CD4-positive, alpha-beta memory T cell (primary cell): ENCODE results near the gene SYT1. TPM values are rescaled to one million over a fixed set of nuclear protein-coding genes. Genes with fewer than 3 reads are reported as not detected.

Experiments
- CTCF ChIA-PET: fragments of 350-600 bp; sonication (Branson Sonifier 250); formaldehyde crosslinking; loops from one replicate; lab custom pipeline; 2021; ENCODE audit warnings: inconsistent platforms; ENCODE audit not compliant: partially characterized antibody; lab: Charles Lee
- POLR2A ChIA-PET: fragments of 350-600 bp; sonication (Branson Sonifier 250); formaldehyde crosslinking; loops from one replicate; lab custom pipeline; 2021; ENCODE audit not compliant: partially characterized antibody; lab: Charles Lee
- DNase-seq, 5 donors: peaks; one replicate each; pipeline versions ENCODE4 v3.0.0 to v3.0.0-alpha.2; 2020 to 2022; ENCODE audit warnings: mixed read lengths in 1 of 5
- H3K27ac ChIP-seq: one replicate; pipeline ENCODE4 v1.7.0; 2013; ENCODE audit warnings: low read depth, low read length
- H3K27me3 ChIP-seq: 2 replicates; pipeline ENCODE4 v1.7.0; 2013; ENCODE audit warnings: mild to moderate bottlenecking, low read length, moderate library complexity; ENCODE audit not compliant: insufficient read depth
- H3K36me3 ChIP-seq: 2 replicates; pipeline ENCODE4 v1.7.0; 2013; ENCODE audit warnings: mild to moderate bottlenecking, low read length, moderate library complexity; ENCODE audit not compliant: insufficient read depth
- H3K4me1 ChIP-seq: 2 replicates; pipeline ENCODE4 v1.7.0; 2013; ENCODE audit warnings: mild to moderate bottlenecking, low read length, moderate library complexity; ENCODE audit not compliant: insufficient read depth
- H3K4me3 ChIP-seq, 2 donors: one replicate each; pipeline ENCODE4 v1.7.0; 2013; ENCODE audit warnings: low read length in 2 of 2, mild to moderate bottlenecking in 1 of 2
- H3K9me3 ChIP-seq, 2 donors: one replicate each; pipeline ENCODE4 v1.7.0; 2013; ENCODE audit warnings: low read length in 2 of 2, control low read depth in 1 of 2; ENCODE audit not compliant: control insufficient read depth in 1 of 2
- H3K27ac Mint-ChIP-seq, 7 donors: one replicate each; pipeline ENCODE4 v1.8.0; 2020 to 2021; ENCODE audit warnings: mixed read lengths in 7 of 7, mild to moderate bottlenecking in 6 of 7, inconsistent platforms in 3 of 7, moderate library complexity in 3 of 7
- H3K27me3 Mint-ChIP-seq, 2 donors: one replicate each; pipeline ENCODE4 v1.8.0; 2020 to 2021; ENCODE audit warnings: mixed read lengths in 2 of 2
- H3K36me3 Mint-ChIP-seq, 2 donors: one replicate each; pipeline ENCODE4 v1.8.0; 2020 to 2021; ENCODE audit warnings: mixed read lengths in 2 of 2, inconsistent platforms in 1 of 2, mild to moderate bottlenecking in 1 of 2
- H3K4me1 Mint-ChIP-seq, 4 donors: one replicate each; pipeline ENCODE4 v1.8.0; 2020 to 2021; ENCODE audit warnings: mixed read lengths in 4 of 4, mild to moderate bottlenecking in 1 of 4
- H3K4me3 Mint-ChIP-seq, 8 donors: one replicate each; pipeline ENCODE4 v1.8.0; 2020 to 2021; ENCODE audit warnings: mixed read lengths in 8 of 8, mild to moderate bottlenecking in 7 of 8, moderate library complexity in 6 of 8, inconsistent platforms in 3 of 8
- H3K9me3 Mint-ChIP-seq, 8 donors: one replicate each; pipeline ENCODE4 v1.8.0; 2020 to 2021; ENCODE audit warnings: mixed read lengths in 8 of 8, mild to moderate bottlenecking in 5 of 8, inconsistent platforms in 3 of 8, moderate library complexity in 1 of 8
- intact Hi-C: fragments of 100-400 bp; cut with micrococcal nuclease; formaldehyde crosslinking; loops from one replicate; pipeline ENCODE4 v1.15.1; 2023
- polyA plus RNA-seq, 2 donors: library from polyadenylated mRNA; unstranded; fragments of 300-500 nt; fragmentation: Illumina TruSeq; gene quantifications; one replicate each; pipeline ENCODE4 v1.2.3, GENCODE V29; 2021
- total RNA-seq, 2 experiments: library from RNA; stranded (reverse); gene quantifications; one replicate each; pipeline ENCODE4 v1.2.3, GENCODE V29; 2021

SYT1 gene
- total and polyA plus RNA-seq, 4 experiments from 2014 or later, result not detected

GRCh38 chr12:78878459-78878858 lies 13.9 kb downstream of the SYT1 start:
- Histone ChIP-seq H3K9me3 (no peaks in the 10 kb centered on the region), H3K4me1 (no peaks in the 10 kb centered on the region), H3K27me3 (no peaks in the 10 kb centered on the region), H3K4me3 (no peak overlapping the region), H3K27ac (no peak overlapping the region), H3K36me3 (no peaks in the 10 kb centered on the region)
- Mint-ChIP-seq H3K27me3 (no peaks in the 10 kb centered on the region), H3K4me1 (no peaks in the 10 kb centered on the region), H3K27ac (no peak overlapping the region), H3K36me3 (no peaks in the 10 kb centered on the region), H3K4me3 (no peak overlapping the region), H3K9me3 (peaks cover 0 to 12% (median 5%) of the 10 kb centered on the region in 8 donors)
- intact Hi-C loops, result no loop called here
- ChIA-PET CTCF (no interaction called here), POLR2A (no interaction called here)
- DNase-seq, result no peak

DNA sequence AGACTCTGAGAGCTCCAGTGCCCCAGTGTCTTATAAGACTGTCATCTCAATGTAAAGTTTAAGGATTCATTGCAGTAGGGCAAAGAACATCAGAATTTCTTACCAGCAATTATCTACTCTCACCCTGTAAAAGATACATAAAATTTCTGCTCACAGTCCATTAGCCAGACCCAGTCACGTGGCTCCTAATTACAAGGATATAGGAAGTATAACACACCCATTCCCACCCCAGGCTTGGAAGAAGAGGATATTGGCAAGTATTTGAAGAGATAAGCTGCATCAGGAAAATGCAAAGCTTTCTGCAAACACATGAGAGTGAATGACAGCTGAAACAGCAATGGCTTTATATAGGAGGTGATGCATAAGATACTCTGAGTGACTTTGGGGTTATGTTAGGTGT lies 14.3 kb downstream of the SYT1 start:
- Mint-ChIP-seq H3K27me3 (no peaks in the 10 kb centered on the region), H3K27ac (no peak overlapping the region), H3K36me3 (no peaks in the 10 kb centered on the region), H3K9me3 (peaks cover 0 to 12% (median 5%) of the 10 kb centered on the region in 8 donors), H3K4me1 (no peaks in the 10 kb centered on the region), H3K4me3 (no peak overlapping the region)
- Histone ChIP-seq H3K4me3 (no peak overlapping the region), H3K27me3 (no peaks in the 10 kb centered on the region), H3K36me3 (no peaks in the 10 kb centered on the region), H3K4me1 (no peaks in the 10 kb centered on the region), H3K27ac (no peak overlapping the region), H3K9me3 (no peaks in the 10 kb centered on the region)
- DNase-seq, result no peak
- intact Hi-C loops, result no loop called here
- ChIA-PET CTCF (no interaction called here), POLR2A (no interaction called here)

DNA sequence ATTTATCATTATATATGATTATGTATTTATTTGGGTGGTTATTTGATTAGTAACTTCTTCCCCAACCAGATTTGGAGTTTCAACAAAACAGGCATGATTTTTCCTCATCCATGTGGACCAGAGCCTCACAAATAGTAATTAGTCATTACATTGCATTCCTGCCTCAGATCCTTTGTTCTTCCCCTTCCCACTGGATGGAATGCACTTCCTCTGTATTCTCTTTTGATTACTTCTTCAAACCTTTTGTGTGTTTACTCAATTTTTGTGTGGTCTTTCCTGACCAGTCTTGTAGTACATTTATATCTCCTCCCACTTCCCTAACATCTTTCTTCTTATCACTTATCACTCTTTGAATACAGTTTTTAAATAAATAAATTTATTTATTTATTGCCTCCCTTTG lies 15.5 kb downstream of the SYT1 start:
- H3K36me3 Mint-ChIP-seq, result no peaks in the 10 kb centered on the region
- CTCF ChIA-PET, result no interaction called here
- H3K9me3 Mint-ChIP-seq, result peaks cover 0 to 12% (median 4%) of the 10 kb centered on the region in 8 donors
- POLR2A ChIA-PET, result no interaction called here
- no peaks in the 10 kb centered on the region for H3K9me3 ChIP-seq
- DNase-seq, result no peak
- H3K4me1 ChIP-seq, result no peaks in the 10 kb centered on the region
- H3K4me3 ChIP-seq, result no peak overlapping the region
- intact Hi-C loops, result no loop called here
- no peaks in the 10 kb centered on the region for H3K27me3 Mint-ChIP-seq
- no peaks in the 10 kb centered on the region for H3K27me3 ChIP-seq
- no peak overlapping the region for H3K4me3 Mint-ChIP-seq
- H3K27ac Mint-ChIP-seq, result no peak overlapping the region
- H3K27ac ChIP-seq, result no peak overlapping the region
- H3K36me3 ChIP-seq, result no peaks in the 10 kb centered on the region
- H3K4me1 Mint-ChIP-seq, result no peaks in the 10 kb centered on the region

DNA sequence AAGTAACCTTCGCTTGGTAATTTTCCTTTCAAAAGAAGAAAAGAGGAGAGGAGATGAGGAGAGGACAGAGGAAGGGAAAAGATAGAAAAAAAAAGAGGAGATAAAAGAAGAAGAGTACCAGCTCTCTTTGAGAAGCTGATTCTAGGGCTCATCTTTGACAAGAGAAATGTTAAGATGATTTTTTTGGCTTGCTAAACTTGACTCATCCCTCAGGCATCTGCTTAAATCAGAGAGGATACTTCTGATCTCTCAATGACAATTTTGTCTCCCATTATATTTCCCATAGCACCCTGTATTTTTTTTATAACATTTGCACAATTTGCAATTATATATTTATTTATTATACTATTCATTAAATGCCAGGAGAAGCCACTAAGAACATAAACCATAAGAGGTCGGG lies 17.1 kb downstream of the SYT1 start:
- Mint-ChIP-seq H3K4me1 (no peaks in the 10 kb centered on the region), H3K4me3 (no peak overlapping the region), H3K27me3 (no peaks in the 10 kb centered on the region), H3K9me3 (peaks cover 2 to 12% (median 4%) of the 10 kb centered on the region in 8 donors), H3K27ac (no peak overlapping the region), H3K36me3 (no peaks in the 10 kb centered on the region)
- intact Hi-C loops, result no loop called here
- Histone ChIP-seq H3K9me3 (no peaks in the 10 kb centered on the region), H3K4me3 (no peak overlapping the region), H3K4me1 (no peaks in the 10 kb centered on the region), H3K36me3 (no peaks in the 10 kb centered on the region), H3K27ac (no peak overlapping the region), H3K27me3 (no peaks in the 10 kb centered on the region)
- ChIA-PET POLR2A (no interaction called here), CTCF (no interaction called here)
- no peak for DNase-seq

DNA sequence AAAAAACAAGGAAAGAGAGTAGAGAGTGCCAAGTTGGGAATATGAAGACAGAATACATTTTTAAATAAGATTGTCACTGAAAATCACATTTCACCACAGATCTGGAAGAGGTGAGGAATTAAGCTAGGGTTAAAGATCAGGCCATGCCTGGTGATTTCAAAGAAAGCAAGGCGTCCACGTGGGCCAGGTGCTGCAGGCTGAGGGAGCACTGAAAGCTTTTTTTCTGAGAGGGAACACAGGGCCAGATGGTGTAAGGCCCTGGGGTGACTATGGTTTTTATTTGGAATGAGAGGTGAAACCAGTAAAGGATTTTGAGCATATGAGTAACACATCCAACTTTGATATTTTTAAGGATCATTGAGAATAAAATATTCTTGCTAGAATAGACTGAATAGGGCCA lies 20.9 kb downstream of the SYT1 start:
- H3K4me3 Mint-ChIP-seq, result no peak overlapping the region
- no peak for DNase-seq
- no peaks in the 10 kb centered on the region for H3K27me3 Mint-ChIP-seq
- no peaks in the 10 kb centered on the region for H3K4me1 Mint-ChIP-seq
- H3K36me3 ChIP-seq, result no peaks in the 10 kb centered on the region
- peaks cover 0 to 9% (median 0%) of the 10 kb centered on the region in 8 donors for H3K9me3 Mint-ChIP-seq
- H3K27ac Mint-ChIP-seq, result peak overlapping the region in 1 of 7 donors; percentile 36
- intact Hi-C loops, result no loop called here
- POLR2A ChIA-PET, result no interaction called here
- H3K4me1 ChIP-seq, result no peaks in the 10 kb centered on the region
- no peak overlapping the region for H3K4me3 ChIP-seq
- CTCF ChIA-PET, result no interaction called here
- no peaks in the 10 kb centered on the region for H3K27me3 ChIP-seq
- H3K36me3 Mint-ChIP-seq, result no peaks in the 10 kb centered on the region
- no peak overlapping the region for H3K27ac ChIP-seq
- no peaks in the 10 kb centered on the region for H3K9me3 ChIP-seq

DNA sequence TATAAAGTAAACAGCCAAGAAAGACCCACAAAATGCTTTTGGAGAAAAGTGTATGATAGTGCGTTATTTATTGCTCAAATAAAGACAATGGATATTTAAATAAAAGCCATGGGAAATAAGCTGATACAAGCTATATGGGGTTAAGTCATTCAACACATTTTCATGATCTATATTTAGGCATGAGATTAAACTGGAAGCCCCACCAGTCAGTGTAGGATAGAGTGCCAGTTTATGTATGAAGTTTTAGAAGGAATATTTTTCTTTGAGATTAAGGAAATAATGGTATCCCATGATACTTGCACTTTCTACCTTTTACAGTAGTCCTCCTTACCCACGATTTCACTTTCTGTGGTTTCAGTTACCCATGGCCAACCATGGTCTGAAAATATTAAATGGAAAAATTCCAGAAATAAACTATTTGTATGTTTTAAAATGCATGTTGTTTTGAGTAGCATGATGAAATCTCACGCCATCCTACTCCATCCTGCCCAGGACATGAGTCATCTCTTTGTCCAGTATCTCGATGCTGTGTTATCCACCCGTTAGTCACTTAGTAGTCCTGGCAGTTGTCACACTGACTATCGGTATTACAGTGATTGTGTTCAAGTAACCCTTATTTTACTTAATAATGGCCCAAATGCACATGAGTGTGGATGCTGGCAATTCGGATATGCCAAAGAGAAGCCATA lies 22.3 kb downstream of the SYT1 start:
- Histone ChIP-seq H3K4me1 (no peaks in the 10 kb centered on the region), H3K36me3 (no peaks in the 10 kb centered on the region), H3K4me3 (no peak overlapping the region), H3K27ac (no peak overlapping the region), H3K9me3 (no peaks in the 10 kb centered on the region), H3K27me3 (no peaks in the 10 kb centered on the region)
- Mint-ChIP-seq H3K36me3 (no peaks in the 10 kb centered on the region), H3K27me3 (no peaks in the 10 kb centered on the region), H3K27ac (no peak overlapping the region), H3K4me1 (no peaks in the 10 kb centered on the region), H3K4me3 (no peak overlapping the region), H3K9me3 (peaks cover 0 to 8% (median 0%) of the 10 kb centered on the region in 8 donors)
- intact Hi-C loops, result no loop called here
- DNase-seq, result no peak
- POLR2A ChIA-PET, result no interaction called here
- CTCF ChIA-PET, result no interaction called here

GRCh38 chr12:78887444-78887843 lies 22.9 kb downstream of the SYT1 start:
- Histone ChIP-seq H3K27me3 (no peaks in the 10 kb centered on the region), H3K9me3 (no peaks in the 10 kb centered on the region), H3K36me3 (no peaks in the 10 kb centered on the region), H3K27ac (no peak overlapping the region), H3K4me1 (no peaks in the 10 kb centered on the region), H3K4me3 (no peak overlapping the region)
- Mint-ChIP-seq H3K9me3 (peaks cover 0 to 8% (median 0%) of the 10 kb centered on the region in 8 donors), H3K27ac (no peak overlapping the region), H3K4me3 (no peak overlapping the region), H3K36me3 (no peaks in the 10 kb centered on the region), H3K27me3 (no peaks in the 10 kb centered on the region), H3K4me1 (no peaks in the 10 kb centered on the region)
- DNase-seq, result no peak
- intact Hi-C loops, result no loop called here
- CTCF ChIA-PET, result no interaction called here
- POLR2A ChIA-PET, result no interaction called here
